ENCODE measurements around the gene WDTC1.
A peak's percentile ranks its signal among the peaks of the same experiment; 100 is the strongest.

Gene WDTC1

DNA sequence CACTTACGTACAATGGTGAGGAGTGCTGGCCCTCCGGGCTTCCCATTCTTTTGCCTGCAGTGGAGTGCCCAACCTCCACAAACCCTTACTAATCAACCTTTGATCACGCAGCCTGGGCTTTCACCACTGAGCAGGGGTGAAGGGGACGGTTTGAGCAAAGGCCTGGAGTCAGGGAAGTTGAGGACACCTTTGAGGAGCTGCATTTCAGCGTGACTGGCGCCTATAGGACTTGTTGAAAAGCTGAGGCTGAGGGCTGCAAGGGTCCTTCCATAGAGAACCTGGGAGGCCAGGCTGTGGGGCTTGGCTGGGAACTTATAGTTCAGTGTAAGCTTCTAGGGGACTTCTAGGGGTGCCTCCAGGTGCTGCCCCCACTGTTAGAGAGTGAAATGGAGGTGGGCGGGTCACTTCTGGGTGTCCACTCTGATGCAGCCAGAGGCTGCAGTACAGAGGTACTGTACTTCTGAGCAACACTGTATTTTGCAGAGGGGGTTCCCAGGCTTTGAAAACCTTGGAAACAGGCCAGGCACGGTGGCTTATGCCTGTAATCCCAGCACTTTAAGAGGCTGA, 117.2 kb downstream of the WDTC1 start:
- DNase-seq (ENCODE audit: insufficient read length, low spot score) (no peak), FAIRE-seq (no peak)

DNA sequence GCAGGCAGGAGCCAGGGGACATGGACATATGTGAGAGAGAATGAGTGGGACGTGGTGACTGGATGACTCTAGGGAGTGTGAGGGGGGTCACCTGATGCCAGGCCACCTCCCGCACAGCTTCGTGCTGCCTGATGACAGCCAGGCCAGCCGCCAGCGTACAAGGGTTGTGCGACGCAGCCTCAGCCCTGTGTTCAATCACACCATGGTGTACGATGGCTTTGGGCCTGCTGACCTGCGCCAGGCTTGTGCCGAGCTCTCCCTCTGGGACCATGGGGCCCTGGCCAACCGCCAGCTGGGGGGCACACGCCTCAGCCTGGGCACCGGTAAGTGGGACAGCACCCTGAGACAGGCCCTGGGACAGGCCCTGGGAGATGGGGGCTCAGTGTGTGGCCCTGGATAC, 118.7 kb downstream of the WDTC1 start:
- no peak for FAIRE-seq
- no peak for DNase-seq (ENCODE audit: insufficient read length, low spot score)

DNA sequence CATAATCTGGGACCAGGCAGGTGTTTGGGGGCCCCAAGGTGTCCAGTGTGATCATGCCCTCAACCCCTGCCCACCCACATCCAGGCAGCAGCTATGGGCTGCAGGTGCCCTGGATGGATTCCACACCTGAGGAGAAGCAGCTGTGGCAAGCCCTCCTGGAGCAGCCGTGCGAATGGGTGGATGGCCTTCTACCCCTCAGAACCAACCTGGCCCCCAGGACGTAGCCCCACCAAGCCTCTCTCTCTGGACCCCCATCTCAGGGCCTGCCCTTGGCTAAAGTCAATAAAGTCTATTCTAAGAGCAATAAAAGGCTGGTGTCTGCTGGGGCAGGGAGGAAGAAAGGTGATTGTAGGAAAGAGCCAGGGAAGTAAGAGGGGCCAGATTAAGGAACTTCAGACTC, 119.2 kb downstream of the WDTC1 start:
- no peak for FAIRE-seq

DNA sequence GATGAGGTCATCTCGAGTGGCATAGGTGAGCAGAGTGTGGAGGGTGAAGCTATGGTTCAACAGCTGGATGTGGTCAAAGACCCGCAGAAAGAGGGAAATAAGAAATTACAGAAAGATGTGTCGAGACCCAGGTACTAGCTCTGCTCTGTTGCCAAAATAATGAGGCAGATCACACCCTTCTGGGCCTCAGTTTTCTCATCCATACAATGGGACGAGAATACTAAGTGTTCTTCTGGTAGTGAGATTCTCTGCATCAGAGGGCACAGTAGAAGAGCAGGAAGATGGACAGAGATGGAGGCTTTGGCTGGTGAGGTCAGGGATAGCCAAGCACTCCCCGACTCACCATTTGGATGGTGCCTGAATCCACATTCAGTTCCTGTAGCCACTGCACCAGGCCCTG, 121.3 kb downstream of the WDTC1 start:
- DNase-seq (ENCODE audit: insufficient read length, low spot score) = no peak
- no peak for FAIRE-seq

More for the DNA sequence above, 119.2 kb downstream of the WDTC1 start:
- no peak for DNase-seq (ENCODE audit: insufficient read length, low spot score)

DNA sequence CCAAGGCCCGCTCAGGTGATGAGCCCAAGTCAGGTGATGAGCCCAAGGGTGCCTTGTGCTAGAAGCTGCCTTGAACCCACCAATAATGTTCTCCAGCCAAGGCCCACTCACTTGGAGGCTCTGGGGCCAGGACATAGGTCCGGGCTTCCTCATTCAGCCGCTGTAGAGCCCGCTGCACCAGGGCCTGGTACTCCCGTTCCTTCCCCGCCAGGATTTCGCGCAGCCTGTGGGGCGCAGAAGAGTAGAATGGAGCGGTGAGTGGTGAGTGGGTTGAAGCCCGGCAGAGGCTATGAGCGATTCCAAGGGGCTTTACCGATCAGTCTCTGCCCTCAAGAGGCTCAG, 121.8 kb downstream of the WDTC1 start:
- DNase-seq (ENCODE audit: insufficient read length, low spot score) = no peak
- no peak for FAIRE-seq

DNA sequence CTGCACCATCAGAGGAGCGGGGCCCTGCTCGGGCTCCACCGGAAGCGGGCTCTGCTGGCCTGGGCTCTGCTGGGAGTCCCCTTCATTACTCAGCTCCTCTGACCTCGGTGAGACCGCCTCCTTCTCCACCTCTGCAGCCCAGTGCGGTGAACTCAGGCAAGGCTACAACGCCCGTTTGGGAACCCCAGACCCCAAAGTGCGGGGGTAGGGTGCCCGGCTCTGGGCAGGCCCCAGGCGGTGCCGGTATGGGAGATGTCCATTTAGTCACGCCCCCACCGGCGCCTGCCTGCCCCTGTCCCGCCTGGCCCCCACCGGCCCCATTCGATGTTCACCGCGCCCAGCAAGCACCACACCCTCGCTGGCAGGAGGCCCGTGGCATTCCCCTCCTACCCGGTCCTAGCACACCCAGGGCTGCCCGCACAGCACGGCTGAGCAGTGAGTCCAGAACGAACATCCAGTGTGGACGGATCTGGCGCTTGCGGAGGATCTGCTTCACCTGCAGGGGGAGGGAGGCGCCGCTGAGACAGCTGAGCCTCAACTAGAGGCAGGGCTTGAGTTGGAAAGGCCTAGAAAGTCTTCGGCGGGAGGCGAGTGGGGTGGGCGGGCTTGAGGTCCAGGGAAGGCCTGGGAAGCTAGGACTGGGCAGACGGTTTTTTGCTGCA, 122.3 kb downstream of the WDTC1 start:
- no peak for DNase-seq (ENCODE audit: insufficient read length, low spot score)
- FAIRE-seq = no peak

DNA sequence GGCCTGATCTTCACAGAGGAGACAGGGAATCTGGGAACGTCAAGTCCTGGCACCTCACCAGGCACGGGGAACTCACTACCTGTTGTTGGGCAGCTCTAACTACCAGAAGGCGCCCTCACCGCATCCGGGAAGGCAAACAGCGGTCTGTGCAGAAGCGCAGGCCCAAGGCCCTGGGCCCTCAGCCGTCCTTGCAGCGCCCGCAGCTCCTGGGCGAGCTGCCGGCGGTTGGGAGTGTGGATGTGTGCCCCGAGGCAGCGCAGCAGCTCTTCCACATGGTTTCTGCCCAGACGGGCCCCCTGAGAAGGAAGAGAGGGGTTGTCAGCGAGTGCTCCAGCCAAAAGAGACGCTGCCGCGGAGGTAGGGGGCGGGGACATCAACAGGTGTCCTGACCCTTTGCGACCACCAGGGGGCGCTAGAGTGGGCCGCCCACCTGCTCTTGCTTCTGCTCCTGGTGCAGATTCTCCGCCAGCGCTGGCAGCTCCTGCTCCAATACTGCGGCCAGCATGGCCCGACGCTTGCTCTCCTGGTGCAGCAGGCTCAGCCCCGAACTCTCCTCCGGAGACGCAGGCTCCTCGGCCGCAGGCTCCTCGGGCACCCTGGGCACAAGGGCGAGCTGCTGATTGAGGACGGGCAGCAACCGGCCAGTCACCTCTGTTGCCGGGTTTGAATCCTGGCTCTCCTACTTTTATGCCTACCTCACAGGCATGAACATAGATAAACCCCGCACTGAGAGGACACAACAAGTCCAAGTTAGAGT, 123.0 kb downstream of the WDTC1 start:
- peak; percentile 64 for DNase-seq (ENCODE audit: insufficient read length, low spot score)
- FAIRE-seq = no peak
